ENCODE results near the gene KRT13. TPM values are rescaled to one million over a fixed set of nuclear protein-coding genes. Genes with fewer than 3 reads are reported as not detected.

The KRT13 gene
- total and polyA plus RNA-seq, 2 experiments from 2014 or later: 8.1 to 24.8 TPM

DNA sequence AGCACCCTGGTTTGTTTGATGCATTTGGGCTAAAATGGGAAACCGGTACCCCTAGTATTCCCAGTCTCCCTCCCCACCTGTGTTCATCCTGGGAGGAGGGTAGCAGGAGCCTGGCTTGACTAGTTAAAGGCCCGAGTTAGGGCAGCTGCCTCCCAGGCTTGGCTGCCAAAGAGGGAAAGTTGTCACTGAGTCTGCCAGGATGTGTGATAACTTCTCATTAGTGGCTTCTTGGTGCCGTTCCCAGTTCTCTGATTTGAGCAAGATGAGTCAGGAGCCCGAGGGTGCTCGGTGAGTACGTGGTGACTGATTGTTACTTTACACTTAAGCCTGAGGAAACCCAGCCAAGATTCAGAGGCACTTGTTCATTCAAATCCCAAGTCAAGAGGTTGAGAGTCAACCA, 40.7 kb downstream of the KRT13 start:
- H3K79me2 ChIP-seq: no peaks in the 10 kb centered on the region
- H3K27ac ChIP-seq: no peak overlapping the region
- H3K36me3 ChIP-seq (replicated peaks; ENCODE audit: insufficient read depth, low read depth): no peaks in the 10 kb centered on the region
- no peak overlapping the region for H2AFZ ChIP-seq
- H3K4me3 ChIP-seq: no peak overlapping the region
- no peaks in the 10 kb centered on the region for H3K9me2 ChIP-seq (replicated peaks; ENCODE audit: insufficient read depth)
- WGBS (ENCODE audit: low lambda C conversion rate, missing lambda C conversion rate): 75% methylated on average over 6 of the region's 6 CpGs
- TF ChIP-seq EZH2phosphoT487 (IDR thresholded peaks at IDR 0.05; ENCODE audit: low read depth, severe bottlenecking, unreplicated experiment): no peak
- TF ChIP-seq EZH2 (IDR thresholded peaks at IDR 0.05; ENCODE audit: borderline replicate concordance): no peak
- TF ChIP-seq, protein P1, sequence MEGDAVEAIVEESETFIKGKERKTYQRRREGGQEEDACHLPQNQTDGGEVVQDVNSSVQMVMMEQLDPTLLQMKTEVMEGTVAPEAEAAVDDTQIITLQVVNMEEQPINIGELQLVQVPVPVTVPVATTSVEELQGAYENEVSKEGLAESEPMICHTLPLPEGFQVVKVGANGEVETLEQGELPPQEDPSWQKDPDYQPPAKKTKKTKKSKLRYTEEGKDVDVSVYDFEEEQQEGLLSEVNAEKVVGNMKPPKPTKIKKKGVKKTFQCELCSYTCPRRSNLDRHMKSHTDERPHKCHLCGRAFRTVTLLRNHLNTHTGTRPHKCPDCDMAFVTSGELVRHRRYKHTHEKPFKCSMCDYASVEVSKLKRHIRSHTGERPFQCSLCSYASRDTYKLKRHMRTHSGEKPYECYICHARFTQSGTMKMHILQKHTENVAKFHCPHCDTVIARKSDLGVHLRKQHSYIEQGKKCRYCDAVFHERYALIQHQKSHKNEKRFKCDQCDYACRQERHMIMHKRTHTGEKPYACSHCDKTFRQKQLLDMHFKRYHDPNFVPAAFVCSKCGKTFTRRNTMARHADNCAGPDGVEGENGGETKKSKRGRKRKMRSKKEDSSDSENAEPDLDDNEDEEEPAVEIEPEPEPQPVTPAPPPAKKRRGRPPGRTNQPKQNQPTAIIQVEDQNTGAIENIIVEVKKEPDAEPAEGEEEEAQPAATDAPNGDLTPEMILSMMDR (IDR thresholded peaks at IDR 0.05; ENCODE audit: poor library complexity): no peak
- H3K4me2 ChIP-seq: no peak overlapping the region
- H3K9me3 ChIP-seq (ENCODE audit: low read depth): no peaks in the 10 kb centered on the region
- no peaks in the 10 kb centered on the region for H3K27me3 ChIP-seq
- peak; percentile 28 for DNase-seq (ENCODE audit: low spot score)
- H4K20me1 ChIP-seq (ENCODE audit: insufficient read depth, poor library complexity, severe bottlenecking): no peaks in the 10 kb centered on the region
- no peaks in the 10 kb centered on the region for H3K4me1 ChIP-seq (ENCODE audit: insufficient read depth)

DNA sequence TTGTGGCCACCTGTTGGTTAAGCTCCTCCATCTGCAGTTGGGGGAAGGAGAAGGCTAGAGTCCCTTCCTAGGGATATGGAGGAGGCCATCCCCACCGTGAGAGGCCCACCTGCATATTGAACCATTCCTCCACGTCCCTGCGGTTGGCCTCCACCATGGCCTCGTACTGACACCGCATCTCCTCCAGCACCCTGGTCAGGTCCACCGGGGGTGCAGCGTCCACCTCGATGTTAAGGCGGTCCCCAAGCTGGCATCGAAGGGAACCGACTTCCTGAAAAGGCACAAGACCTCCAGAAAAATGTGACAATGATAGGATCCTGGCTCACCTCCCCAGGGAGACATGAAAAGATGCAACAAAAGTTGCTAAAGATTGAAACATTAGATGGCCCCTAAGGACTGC, 41.2 kb downstream of the KRT13 start:
- Histone ChIP-seq H4K20me1 (ENCODE audit: insufficient read depth, poor library complexity, severe bottlenecking) (no peaks in the 10 kb centered on the region), H3K4me3 (no peak overlapping the region), H3K9me3 (ENCODE audit: low read depth) (no peaks in the 10 kb centered on the region), H3K4me1 (ENCODE audit: insufficient read depth) (no peaks in the 10 kb centered on the region), H3K79me2 (no peaks in the 10 kb centered on the region), H3K27me3 (no peaks in the 10 kb centered on the region), H3K4me2 (no peak overlapping the region), H3K36me3 (replicated peaks; ENCODE audit: insufficient read depth, low read depth) (no peaks in the 10 kb centered on the region), H2AFZ (no peak overlapping the region), H3K27ac (no peak overlapping the region), H3K9me2 (replicated peaks; ENCODE audit: insufficient read depth) (no peaks in the 10 kb centered on the region)
- 94% methylated on average over 11 of the region's 11 CpGs for WGBS (ENCODE audit: low lambda C conversion rate, missing lambda C conversion rate)
- TF ChIP-seq, protein P1 (IDR thresholded peaks at IDR 0.05; ENCODE audit: poor library complexity): no peak
- TF ChIP-seq EZH2phosphoT487 (IDR thresholded peaks at IDR 0.05; ENCODE audit: low read depth, severe bottlenecking, unreplicated experiment): no peak
- TF ChIP-seq EZH2 (IDR thresholded peaks at IDR 0.05; ENCODE audit: borderline replicate concordance): no peak
- no peak for DNase-seq (ENCODE audit: low spot score)

DNA sequence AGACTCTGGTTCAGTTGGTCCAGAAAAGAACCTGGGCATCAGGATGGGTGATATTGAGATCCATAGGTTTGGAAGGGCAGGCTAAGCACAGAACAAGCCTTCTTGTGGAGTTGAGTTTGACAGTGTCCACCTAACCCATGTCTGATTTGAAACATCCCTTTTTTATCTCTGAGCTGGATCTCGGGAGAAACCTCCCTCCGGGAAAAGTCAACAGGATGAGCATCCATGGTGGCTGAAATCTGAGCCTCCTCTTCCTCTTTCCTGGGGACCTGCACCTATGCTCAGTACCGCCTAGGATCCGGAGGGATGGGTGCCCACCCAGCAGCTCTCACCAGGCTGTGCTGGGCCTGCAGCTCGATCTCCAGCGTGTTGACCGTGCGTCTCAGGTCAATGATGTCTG, 41.7 kb downstream of the KRT13 start:
- no peaks in the 10 kb centered on the region for H4K20me1 ChIP-seq (ENCODE audit: insufficient read depth, poor library complexity, severe bottlenecking)
- H3K4me1 ChIP-seq (ENCODE audit: insufficient read depth): no peaks in the 10 kb centered on the region
- H2AFZ ChIP-seq: no peak overlapping the region
- no peaks in the 10 kb centered on the region for H3K36me3 ChIP-seq (replicated peaks; ENCODE audit: insufficient read depth, low read depth)
- DNase-seq (ENCODE audit: low spot score): no peak
- no peaks in the 10 kb centered on the region for H3K9me2 ChIP-seq (replicated peaks; ENCODE audit: insufficient read depth)
- no peaks in the 10 kb centered on the region for H3K27me3 ChIP-seq
- H3K9me3 ChIP-seq (ENCODE audit: low read depth): no peaks in the 10 kb centered on the region
- 91% methylated on average over 8 of the region's 8 CpGs for WGBS (ENCODE audit: low lambda C conversion rate, missing lambda C conversion rate)
- TF ChIP-seq EZH2phosphoT487 (IDR thresholded peaks at IDR 0.05; ENCODE audit: low read depth, severe bottlenecking, unreplicated experiment) (no peak), EZH2 (IDR thresholded peaks at IDR 0.05; ENCODE audit: borderline replicate concordance) (no peak)
- TF ChIP-seq, protein P1 (IDR thresholded peaks at IDR 0.05; ENCODE audit: poor library complexity): no peak
- no peak overlapping the region for H3K4me3 ChIP-seq
- H3K4me2 ChIP-seq: no peak overlapping the region
- no peaks in the 10 kb centered on the region for H3K79me2 ChIP-seq
- H3K27ac ChIP-seq: no peak overlapping the region

DNA sequence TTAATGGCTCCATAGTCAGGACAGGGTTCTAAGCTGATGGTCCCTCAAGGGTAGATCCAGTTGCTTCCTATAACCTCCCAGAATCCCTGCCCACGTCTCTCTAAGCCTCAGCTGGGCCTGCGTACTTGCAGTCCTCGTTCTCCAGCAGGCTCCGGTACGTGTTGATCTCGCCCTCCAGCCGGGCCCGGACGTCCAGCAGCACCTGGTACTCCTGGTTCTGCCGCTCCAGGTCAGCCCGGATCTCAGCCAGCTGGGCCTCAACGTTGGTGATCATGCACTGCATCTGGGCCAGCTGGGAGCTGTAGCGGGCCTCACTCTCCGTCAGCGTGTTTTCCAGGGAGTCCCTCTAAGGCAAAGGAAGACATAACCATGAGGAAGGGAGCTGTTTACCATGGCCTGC, 42.7 kb downstream of the KRT13 start:
- H3K27me3 ChIP-seq: no peaks in the 10 kb centered on the region
- TF ChIP-seq EZH2phosphoT487 (IDR thresholded peaks at IDR 0.05; ENCODE audit: low read depth, severe bottlenecking, unreplicated experiment) (no peak), EZH2 (IDR thresholded peaks at IDR 0.05; ENCODE audit: borderline replicate concordance) (no peak)
- TF ChIP-seq, protein P1 (IDR thresholded peaks at IDR 0.05; ENCODE audit: poor library complexity): no peak
- no peak for DNase-seq (ENCODE audit: low spot score)
- no peaks in the 10 kb centered on the region for H3K9me2 ChIP-seq (replicated peaks; ENCODE audit: insufficient read depth)
- H3K4me1 ChIP-seq (ENCODE audit: insufficient read depth): no peaks in the 10 kb centered on the region
- H3K4me3 ChIP-seq: no peak overlapping the region
- H3K36me3 ChIP-seq (replicated peaks; ENCODE audit: insufficient read depth, low read depth): no peaks in the 10 kb centered on the region
- H2AFZ ChIP-seq: no peak overlapping the region
- no peak overlapping the region for H3K27ac ChIP-seq
- H4K20me1 ChIP-seq (ENCODE audit: insufficient read depth, poor library complexity, severe bottlenecking): no peaks in the 10 kb centered on the region
- H3K9me3 ChIP-seq (ENCODE audit: low read depth): no peaks in the 10 kb centered on the region
- H3K4me2 ChIP-seq: no peak overlapping the region
- no peaks in the 10 kb centered on the region for H3K79me2 ChIP-seq
- WGBS (ENCODE audit: low lambda C conversion rate, missing lambda C conversion rate): 82% methylated on average over 15 of the region's 15 CpGs

All from hepatocyte (in vitro differentiated cells).